IPS-20b (cell line): ENCODE measurements around the gene TRMT11.

ENCODE experiments used
- H3K27ac ChIP-seq: one replicate; pipeline ENCODE4 v1.5.1; 2013; ENCODE audit warnings: low read length
- H3K27me3 ChIP-seq: 2 replicates; pipeline ENCODE4 v1.6.1; 2013; ENCODE audit warnings: mild to moderate bottlenecking, low read length, inconsistent platforms; ENCODE audit not compliant: insufficient read depth
- H3K36me3 ChIP-seq: 2 replicates; pipeline ENCODE4 v1.6.1; 2013; ENCODE audit warnings: low read depth, mild to moderate bottlenecking, inconsistent platforms, low read length, moderate library complexity; ENCODE audit not compliant: insufficient read depth
- H3K4me1 ChIP-seq: 2 replicates; pipeline ENCODE4 v1.6.1; 2013; ENCODE audit warnings: mild to moderate bottlenecking, control low read depth, inconsistent platforms, low read length, moderate library complexity; ENCODE audit not compliant: insufficient read depth
- H3K4me3 ChIP-seq: 2 replicates; pipeline ENCODE4 v1.5.1; 2013; ENCODE audit warnings: mild to moderate bottlenecking, low read length, inconsistent platforms
- H3K9ac ChIP-seq: 2 replicates; pipeline ENCODE4 v1.6.1; 2013; ENCODE audit warnings: low read depth, mild to moderate bottlenecking, inconsistent platforms, low read length, moderate library complexity
- H3K9me3 ChIP-seq: 2 replicates; pipeline ENCODE4 v1.6.1; 2013; ENCODE audit warnings: mild to moderate bottlenecking, low read depth, low read length, inconsistent platforms; ENCODE audit not compliant: insufficient read depth

TRMT11 gene

GRCh38 chr6:125986301-125987025, at the start of gene TRMT11:
TRMT11 (plus strand) TSS chr6:125986540; CDS start chr6:125986551, 11 bp downstream.
- peak within 1 kb of the TSS; percentile 75 for H3K27ac ChIP-seq
- peak within 1 kb of the TSS; percentile 95 for H3K9ac ChIP-seq
- H3K27me3 ChIP-seq = no peaks in the 10 kb centered on the region
- peaks cover 24% of the 10 kb centered on the region; the same call in 1 of the 2 replicates for H3K4me1 ChIP-seq
- H3K36me3 ChIP-seq = no peaks in the 10 kb centered on the region
- no peaks in the 10 kb centered on the region for H3K9me3 ChIP-seq
- H3K4me3 ChIP-seq = peak within 1 kb of the TSS; percentile 74

DNA sequence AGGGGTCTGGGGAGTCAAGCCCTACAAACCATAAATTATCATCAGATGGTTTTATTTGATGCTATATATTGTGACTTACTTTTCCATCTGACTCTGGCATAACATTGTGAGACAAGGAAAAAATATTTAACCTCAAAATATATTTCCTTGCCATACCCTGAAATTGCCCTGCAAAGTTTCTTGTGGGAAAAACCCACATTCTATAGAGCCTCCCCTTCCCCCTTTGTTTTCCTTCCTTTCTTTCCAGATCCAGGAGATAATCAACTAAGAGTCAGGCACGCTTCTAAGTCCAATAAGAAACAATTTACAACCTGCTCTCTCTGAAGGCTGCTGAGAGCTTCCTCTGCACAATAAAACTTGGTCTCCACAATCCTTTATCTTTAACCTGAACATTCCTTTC, 47.3 kb upstream of the TRMT11 start:
- H3K4me1 ChIP-seq = no peaks in the 10 kb centered on the region
- H3K4me3 ChIP-seq = no peak overlapping the region
- H3K27ac ChIP-seq = no peak overlapping the region
- no peaks in the 10 kb centered on the region for H3K36me3 ChIP-seq
- no peak overlapping the region for H3K9ac ChIP-seq
- no peaks in the 10 kb centered on the region for H3K27me3 ChIP-seq
- H3K9me3 ChIP-seq = no peaks in the 10 kb centered on the region

DNA sequence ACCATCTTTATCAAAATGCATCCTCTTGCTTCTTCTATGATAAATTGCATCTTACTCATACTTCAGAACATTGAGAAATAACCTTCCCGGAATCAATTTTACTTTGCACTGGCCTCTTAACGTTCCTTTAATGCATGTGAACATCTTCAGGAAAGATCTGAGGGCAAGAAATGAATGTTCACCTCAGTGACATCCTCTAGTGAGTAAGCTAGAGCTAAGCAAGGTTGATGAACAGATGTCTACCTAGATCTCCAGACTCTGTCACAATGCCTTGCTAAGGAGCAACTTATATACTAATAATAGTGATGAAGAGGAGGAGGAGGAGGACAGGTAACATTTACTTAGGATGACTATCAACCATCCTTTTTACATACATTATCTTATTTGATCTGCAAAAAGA, 46.5 kb upstream of the TRMT11 start:
- Histone ChIP-seq H3K4me1 (no peaks in the 10 kb centered on the region), H3K36me3 (no peaks in the 10 kb centered on the region), H3K4me3 (no peak overlapping the region), H3K27me3 (no peaks in the 10 kb centered on the region), H3K27ac (no peak overlapping the region), H3K9me3 (no peaks in the 10 kb centered on the region), H3K9ac (no peak overlapping the region)

DNA sequence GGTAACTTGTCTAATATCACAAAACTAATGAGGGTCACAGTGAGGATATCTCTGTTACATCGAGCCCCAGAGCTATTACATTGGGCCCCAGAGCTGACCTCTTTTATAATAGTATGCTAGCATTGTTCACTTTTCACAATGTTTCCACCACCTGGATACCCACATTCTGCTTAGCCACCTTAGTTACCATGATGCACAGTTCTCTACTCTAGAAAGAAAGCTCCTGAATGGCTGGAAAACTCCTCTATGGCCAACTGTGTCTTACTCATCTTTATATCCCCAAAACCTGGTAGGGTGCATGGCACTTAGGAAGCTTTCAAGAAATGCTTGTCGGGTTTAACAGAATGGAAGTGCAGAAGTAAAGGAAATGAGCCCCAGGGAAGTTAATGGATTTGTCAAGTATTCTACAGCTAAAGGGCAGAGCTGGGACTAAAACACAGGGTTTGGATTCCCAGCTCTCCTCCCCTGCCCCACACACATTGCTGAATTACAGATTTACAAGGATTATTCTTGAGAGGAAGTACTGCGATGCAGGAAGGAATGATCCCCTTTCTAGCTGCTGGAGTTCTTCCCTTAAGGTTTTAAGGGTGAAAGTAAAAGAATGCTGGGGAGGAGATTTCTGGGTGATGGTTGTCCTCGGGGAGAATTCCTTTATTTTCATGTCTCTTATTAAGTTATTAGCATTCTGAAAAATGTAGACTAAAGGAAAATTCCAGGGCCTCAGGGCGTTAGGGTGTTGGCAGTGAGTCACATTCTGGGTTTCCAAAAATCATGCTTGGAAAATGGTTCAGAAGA, 45.9 kb upstream of the TRMT11 start:
- Histone ChIP-seq H3K9ac (no peak overlapping the region), H3K27ac (no peak overlapping the region), H3K4me3 (no peak overlapping the region), H3K9me3 (no peaks in the 10 kb centered on the region), H3K4me1 (no peaks in the 10 kb centered on the region), H3K27me3 (no peaks in the 10 kb centered on the region), H3K36me3 (no peaks in the 10 kb centered on the region)

DNA sequence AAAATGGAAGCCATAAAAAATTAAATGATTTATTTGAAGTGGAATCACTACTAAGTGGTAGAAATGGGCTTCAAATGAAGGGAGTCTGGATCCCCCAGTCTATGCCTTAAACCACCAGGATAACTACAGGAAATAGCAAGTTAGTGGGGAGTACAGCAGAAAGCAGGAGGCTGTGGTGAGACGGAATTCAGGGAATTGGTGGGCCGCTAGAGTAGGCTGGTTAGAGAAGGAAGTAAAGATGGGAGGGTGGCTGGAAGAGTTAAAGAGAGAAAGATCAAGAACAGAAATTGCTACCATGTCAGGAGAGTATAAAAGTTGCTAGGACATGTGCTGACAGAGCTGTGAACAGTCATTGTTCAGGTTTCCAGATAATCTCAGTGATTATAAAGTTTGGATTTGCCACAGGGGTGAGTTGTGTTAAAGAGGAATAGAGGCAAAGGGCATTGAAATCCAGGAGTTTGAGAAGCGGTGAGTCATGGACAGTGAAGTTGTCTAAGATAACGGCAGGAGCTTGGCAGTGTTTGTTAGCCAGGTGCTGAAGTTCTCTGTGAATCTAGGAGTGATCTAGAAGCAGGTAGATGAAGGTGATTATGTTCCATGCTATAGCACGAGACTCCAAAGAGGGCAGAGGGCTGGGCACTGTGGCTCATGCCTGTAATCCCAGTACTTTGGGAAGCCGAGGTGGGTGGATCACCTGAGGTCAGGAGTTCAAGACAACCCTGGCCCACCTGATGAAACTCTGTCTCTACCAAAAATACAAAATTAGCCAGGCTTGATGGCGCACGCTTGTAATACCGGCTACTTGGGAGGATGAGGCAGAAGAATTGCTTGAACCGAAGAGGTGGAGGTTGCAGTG, 43.4 kb upstream of the TRMT11 start:
- Histone ChIP-seq H3K9ac (no peak overlapping the region), H3K4me3 (no peak overlapping the region), H3K9me3 (no peaks in the 10 kb centered on the region), H3K4me1 (no peaks in the 10 kb centered on the region), H3K27me3 (no peaks in the 10 kb centered on the region), H3K36me3 (no peaks in the 10 kb centered on the region), H3K27ac (no peak overlapping the region)

DNA sequence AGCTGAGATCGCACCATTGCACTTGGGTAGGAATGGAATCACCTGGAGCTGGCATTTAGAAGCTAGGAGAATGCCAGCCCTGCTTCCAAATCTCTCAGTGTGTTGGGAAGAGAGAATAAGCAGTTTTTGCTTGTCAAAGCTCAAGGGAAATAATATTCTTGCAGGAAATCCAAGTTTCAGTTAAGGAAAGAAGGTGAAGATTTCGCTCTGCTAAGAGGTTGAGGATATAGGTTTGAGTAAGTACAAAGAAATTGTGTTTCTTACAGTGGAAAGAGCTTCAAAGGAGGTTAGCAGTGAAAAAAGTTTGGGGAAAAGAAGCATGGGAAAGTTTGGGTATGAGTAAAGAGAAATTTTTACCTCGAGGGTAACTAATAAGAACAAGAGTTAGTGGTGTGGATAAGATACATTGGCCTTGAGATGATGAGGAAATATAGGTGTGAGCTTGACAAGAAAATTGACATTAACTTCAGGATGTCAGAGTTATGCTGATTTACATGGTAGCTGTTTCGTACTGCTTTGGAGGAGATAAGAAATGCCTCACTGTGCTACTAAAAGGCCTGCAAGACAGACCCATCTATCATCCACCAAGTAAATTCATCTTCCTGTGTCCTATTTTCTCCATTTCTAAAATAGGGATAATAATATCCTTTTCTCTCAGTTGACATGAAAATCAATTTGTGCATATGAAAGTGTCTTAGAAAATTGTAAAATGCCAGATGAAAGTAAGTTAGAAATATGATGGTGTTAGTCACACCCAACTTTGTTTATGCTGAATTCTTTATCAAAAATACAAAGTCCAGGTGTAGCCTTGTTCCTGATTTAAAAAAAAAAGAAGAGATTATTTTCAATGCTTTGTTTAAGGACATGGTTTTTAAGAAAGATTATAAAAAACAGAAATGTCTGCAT, 42.6 kb upstream of the TRMT11 start:
- Histone ChIP-seq H3K27me3 (no peaks in the 10 kb centered on the region), H3K4me1 (no peaks in the 10 kb centered on the region), H3K27ac (no peak overlapping the region), H3K9ac (no peak overlapping the region), H3K4me3 (no peak overlapping the region), H3K9me3 (no peaks in the 10 kb centered on the region), H3K36me3 (no peaks in the 10 kb centered on the region)

DNA sequence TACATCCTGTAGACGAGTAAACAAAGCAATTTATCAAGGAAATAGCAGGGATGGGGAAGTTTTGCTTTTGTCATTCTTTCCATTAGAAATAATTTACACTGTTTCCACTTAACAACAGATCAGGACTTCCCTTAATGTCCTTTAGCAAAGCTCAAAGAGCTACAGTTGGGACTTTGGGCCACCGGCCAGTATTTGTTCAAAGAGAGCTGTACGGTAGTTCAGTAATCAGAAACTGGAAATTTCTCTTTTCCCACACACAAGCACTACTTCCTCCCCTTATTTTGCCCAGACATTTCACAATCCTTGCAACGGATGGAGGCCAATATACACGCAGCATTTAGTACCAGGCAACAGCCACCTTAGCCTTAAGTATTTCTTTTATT, 41.9 kb upstream of the TRMT11 start:
- Histone ChIP-seq H3K36me3 (no peaks in the 10 kb centered on the region), H3K4me1 (no peaks in the 10 kb centered on the region), H3K9ac (no peak overlapping the region), H3K4me3 (no peak overlapping the region), H3K9me3 (no peaks in the 10 kb centered on the region), H3K27me3 (no peaks in the 10 kb centered on the region), H3K27ac (no peak overlapping the region)

DNA sequence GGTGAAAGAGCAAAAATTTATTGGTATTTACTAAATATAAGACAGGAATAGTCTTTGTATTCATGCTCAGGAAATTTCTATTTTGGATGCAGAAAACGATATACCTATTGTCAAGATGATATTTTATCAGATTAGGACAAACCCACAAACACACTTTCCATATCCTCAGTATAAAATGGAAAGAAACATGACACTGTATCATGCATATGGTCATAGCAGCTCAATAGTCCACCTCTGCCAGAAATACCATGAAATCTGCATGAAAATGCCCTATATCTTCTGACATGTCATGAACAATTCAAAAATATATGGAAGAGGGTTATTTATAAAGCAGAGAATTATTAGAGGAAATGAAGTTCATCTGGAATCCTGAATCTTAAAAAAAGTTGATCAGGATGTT, 41.4 kb upstream of the TRMT11 start:
- no peak overlapping the region for H3K4me3 ChIP-seq
- H3K4me1 ChIP-seq = no peaks in the 10 kb centered on the region

GRCh38 chr6:125945378-125946141, 40.8 kb upstream of the TRMT11 start:
- H3K27ac ChIP-seq = no peak overlapping the region
- H3K9me3 ChIP-seq = no peaks in the 10 kb centered on the region
- no peaks in the 10 kb centered on the region for H3K36me3 ChIP-seq
- no peaks in the 10 kb centered on the region for H3K4me1 ChIP-seq
- no peaks in the 10 kb centered on the region for H3K27me3 ChIP-seq
- H3K4me3 ChIP-seq = no peak overlapping the region
- no peak overlapping the region for H3K9ac ChIP-seq

More for the DNA sequence above, 41.4 kb upstream of the TRMT11 start:
- no peak overlapping the region for H3K27ac ChIP-seq
- no peaks in the 10 kb centered on the region for H3K27me3 ChIP-seq
- H3K9me3 ChIP-seq = no peaks in the 10 kb centered on the region
- no peak overlapping the region for H3K9ac ChIP-seq
- H3K36me3 ChIP-seq = no peaks in the 10 kb centered on the region

DNA sequence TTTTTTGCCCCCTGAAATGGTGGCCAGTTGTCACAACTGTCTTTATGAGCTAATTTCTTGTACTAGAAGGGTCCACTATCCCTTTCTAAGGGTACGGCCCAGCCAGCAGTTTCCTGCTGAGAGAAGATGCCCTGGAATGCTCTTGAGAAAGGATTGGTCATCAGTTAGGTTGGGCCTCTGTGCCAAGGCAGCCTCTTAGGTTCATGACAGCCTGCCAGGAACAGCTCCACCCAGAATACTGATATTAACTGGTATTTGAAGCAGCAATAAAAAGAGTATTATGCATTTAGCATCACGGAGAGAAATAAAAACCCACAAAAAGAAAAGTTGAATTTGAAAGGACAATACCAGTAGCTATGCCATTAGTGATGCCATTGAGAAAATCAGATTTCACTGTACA, 38.7 kb upstream of the TRMT11 start:
- H3K4me1 ChIP-seq = no peaks in the 10 kb centered on the region

More for the DNA sequence above, 38.7 kb upstream of the TRMT11 start:
- H3K4me3 ChIP-seq = no peak overlapping the region
- no peak overlapping the region for H3K27ac ChIP-seq
- H3K9ac ChIP-seq = no peak overlapping the region
- H3K27me3 ChIP-seq = no peaks in the 10 kb centered on the region
- no peaks in the 10 kb centered on the region for H3K36me3 ChIP-seq
- H3K9me3 ChIP-seq = no peaks in the 10 kb centered on the region; the same call in 1 of the 2 replicates
